NCI-H748 (cell line): ENCODE measurements around the gene TMCC3.
"Not testable (repeated sequence)": the region's sequence is repeated elsewhere in the genome, so short reads cannot be mapped to it uniquely, and the experiment has no call there.

Experiments used
- DNase-seq: peaks from one replicate; lab custom pipeline; 2025; ENCODE audit not compliant: unreplicated experiment; lab: John Stamatoyannopoulos, UW

Gene TMCC3

DNA sequence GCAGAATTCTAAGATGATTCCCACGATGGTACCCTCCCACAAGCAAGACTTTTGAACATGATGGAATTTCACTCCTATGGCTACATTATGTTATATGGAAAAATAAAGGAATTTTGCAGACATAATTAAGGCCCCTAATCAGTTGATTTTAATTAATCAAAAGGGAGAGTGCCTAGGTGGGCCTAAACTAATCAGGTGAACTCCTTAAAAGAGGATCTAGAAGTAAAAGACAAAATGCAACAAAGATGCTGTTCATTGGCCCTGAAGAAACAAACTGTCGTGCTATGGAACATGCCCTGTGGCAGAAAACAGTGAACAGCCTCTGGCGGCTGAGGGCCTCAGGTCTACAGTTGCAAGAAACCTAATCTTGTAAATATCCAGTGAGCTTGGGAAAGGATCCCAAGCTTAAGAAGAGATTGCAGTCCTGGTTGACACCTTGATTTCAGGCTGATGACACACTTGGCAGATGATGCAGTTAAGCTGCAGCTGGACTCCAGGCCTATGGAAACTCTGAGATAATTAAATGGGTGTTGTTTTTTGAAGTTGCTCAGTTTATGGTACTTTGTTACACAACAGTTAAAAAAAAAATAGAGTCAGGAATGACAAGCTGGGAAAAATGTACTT is 13.8 kb downstream of the TMCC3 start:
- no peak for DNase-seq

DNA sequence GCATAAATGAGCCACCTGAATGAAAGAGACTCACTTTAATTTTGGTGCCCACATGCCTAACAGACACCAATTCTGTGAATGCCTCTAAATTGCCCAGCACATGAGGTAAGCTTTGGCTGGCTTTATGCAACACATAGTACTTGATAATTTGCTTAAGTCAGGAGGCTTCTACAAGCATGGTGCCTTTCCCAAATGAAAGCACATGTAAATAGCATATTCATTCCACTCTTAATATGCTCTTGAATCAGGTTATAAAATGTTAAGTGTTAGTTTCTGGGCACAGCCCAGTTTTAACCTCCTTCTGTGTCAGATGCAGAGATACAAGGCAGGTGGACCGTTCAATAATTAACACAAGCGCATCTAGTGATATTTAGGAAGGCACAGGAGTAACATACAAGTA is 15.6 kb downstream of the TMCC3 start:
- DNase-seq = no peak

DNA sequence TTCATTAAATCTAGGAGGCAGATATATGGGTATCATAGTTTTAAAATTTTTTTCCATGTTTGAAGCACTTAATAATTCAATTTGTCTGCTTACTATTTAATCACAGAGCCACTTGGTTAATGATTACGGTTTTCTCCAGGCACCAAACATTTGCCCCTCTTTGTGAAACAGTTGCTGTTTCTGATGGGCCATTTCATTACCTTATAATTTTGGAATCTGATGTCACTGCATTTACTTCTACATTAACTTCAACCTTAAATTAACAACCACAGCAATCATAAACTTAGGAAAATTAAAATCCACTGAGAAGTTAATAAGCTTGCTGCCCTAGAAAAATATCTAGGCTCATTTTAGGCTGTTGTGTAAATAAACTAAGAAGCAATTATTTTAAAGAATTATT is 17.0 kb downstream of the TMCC3 start:
- DNase-seq = no peak

DNA sequence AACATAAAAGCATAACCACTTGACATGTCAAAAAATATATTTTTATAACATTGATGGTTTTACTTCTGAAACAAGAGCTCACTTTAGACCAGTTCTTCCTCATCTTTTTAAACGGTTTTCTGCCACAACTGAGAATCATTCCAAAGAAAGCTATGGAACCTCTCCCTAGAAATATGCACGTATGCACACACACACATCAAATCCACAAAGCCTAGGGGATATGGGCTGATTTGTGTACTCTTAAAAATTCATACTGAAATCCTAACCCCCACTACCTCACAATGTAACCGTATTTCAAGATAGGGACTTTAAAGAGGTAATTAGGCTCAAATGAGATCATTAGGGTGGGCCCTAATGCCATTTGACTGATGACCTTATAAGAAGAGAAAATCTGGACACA is 19.3 kb downstream of the TMCC3 start:
- DNase-seq = no peak

DNA sequence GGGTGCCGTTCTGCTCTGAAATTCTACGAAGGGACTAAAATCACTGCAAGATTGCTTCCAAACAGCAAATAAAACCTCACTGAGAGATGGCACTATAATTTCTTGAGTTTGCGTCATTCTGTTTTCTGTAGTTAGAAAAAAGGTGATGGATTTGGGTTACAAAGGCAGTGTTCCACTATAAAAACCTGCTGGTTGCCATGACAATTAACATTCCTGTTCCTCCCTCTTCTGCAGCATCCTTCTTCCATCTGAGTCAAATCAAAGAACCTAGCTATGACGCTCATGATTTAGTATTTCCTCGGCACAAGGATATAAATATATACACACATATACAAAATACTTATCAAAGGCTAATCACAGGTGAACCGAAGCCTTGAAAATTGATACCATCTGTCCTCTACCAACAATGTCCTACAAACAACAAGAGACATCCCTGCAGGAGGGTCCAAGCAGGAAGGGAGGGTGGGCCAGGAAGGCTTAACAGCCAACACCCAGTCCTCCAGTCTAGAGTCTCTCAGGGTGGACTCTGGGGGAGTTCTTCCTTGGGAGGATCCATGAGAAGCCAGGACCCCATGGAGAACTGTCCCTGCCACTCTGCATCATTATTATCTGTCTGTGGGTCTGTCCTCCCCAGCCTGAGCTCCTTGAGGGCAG is 21.4 kb downstream of the TMCC3 start:
- no peak for DNase-seq

DNA sequence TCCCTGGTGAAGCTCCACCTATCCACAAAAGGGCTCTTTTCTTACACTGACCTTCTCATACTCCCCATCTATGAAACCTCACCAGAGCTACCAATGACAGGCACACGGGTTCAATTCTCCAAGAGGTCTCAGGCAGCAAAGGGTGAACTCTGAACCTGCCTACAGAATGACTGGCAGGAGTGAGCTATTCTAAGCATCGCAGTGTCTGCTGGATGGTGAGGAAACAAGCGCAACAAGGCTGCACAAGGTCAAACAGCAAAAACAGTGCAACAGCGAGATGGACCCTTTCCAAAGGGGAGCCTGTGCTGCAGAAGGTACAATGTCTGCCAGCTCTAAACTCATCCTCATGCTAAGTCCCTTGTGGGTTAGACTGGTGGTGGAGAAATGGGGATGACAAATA is 22.0 kb downstream of the TMCC3 start:
- no peak for DNase-seq

DNA sequence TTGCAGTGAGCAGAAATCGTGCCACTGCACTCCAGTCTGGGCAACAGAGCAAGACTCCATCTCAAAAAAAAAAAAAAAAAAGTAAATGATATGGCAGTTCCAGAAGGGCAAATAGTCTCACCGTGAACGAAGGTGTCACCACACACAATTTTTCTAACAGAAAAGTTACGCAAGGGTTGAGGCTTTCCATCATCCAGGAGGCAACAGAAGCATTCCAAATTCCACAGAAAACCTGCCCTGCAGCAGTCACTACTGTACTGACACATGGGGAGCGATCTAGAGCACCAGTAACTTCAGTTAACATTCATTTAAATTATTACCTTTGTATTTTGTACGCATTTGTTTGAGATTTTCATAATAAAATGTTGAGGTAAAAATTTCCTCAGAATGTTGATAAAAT is 24.8 kb downstream of the TMCC3 start:
- DNase-seq = no peak

DNA sequence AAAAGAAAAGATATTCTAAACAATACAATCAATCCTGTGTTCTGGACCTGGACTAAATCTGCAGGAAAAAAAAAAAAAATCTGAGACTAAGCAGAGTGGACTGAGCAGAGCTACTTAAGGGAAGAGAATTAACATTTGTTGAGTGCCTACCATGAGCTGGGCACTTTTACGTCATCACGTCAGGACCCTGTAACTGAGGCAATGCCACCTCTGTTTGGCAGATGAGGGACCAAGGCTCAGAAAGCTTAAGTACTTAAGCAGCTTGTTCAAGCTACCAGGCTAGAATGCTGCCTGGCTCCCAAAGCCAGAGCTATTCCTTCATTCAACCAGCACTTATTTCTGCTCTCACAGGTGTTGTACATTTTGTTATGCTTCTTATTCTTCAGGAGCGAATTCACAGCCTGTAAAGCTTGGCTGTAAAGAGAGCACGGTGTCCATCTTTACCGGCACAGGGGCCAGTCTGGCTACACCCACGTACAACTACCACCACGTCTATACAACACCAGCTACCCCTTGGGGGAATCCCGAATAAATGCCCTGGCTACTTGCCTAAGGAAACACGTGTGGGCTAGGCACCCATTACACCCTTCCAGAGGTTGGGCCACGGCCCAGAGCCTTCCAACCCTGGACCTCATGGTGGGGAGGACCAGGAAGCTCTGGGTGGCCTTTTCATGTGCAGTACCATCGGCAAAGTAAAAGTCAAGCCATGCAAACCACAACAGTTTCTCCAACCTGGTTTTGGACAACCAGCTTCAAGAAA is 27.0 kb downstream of the TMCC3 start:
- no peak for DNase-seq

DNA sequence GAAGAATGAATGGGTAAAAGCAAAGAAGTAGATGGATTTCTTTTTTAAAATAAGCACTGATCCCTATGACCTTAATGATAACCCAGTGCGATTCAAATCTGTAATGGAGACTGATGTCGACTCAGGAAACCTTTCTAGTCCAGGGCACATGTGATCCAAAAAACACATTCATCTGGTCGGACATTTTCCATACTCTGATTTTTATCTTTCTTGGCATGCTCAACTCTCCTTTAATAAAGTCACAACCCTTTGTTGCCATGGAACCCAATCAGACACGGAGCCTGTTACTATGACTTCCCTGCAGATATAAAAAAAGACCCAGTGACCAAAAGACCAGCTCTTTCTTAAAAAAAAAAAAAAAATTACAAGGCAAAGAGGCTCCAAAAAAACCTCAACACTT is 27.9 kb downstream of the TMCC3 start:
- DNase-seq = peak; percentile 42

DNA sequence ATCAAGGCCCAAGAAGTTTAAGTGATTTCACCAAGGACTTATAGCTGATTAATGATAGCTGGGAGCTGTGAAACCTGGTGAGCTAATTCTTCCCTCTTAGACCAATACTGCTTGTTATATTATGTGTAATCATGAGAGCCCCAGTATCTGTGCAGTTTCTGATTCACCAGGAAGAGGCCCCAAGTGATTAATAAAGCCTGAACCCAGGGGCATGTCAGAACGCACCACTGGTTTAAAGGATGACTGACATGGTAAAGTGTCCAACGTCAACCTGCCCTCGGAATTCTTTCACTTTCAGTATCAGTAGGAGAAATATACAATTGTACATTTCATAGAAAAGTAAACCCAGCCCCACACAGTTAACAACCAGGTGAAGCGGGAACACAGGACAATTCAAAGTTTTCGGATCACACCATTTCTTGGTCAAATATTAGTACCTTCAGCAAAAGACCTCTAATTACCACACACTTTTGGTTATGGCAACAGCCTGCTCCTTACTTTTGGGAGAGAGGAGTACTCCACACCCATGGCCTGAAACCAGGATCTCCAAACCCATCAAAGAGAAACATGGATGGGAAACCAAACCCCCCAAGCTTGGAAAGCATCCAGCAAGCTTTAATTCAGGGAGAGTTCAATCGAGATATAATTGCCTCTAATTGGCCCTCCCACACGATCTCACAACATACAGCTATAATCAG is 28.5 kb downstream of the TMCC3 start:
- peak; percentile 40 for DNase-seq

DNA sequence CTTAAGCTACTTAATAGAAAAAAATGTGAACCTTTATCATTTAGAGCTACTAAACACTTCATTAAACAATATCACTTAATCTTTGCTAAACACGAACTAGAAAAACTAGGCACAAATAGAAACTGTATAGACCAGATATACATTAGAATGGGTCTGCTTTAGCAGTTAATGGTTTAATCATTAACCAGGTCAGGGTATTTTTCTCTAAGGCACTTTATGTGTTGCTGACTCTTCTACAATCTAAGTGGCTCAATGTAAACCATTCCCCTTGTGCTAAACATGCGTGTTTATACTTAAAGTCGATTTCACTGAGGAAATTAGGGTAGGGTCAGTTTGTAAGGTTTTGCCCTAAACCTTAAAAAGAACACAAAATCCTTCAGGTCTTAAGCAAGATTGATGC is 29.7 kb downstream of the TMCC3 start:
- no peak for DNase-seq

DNA sequence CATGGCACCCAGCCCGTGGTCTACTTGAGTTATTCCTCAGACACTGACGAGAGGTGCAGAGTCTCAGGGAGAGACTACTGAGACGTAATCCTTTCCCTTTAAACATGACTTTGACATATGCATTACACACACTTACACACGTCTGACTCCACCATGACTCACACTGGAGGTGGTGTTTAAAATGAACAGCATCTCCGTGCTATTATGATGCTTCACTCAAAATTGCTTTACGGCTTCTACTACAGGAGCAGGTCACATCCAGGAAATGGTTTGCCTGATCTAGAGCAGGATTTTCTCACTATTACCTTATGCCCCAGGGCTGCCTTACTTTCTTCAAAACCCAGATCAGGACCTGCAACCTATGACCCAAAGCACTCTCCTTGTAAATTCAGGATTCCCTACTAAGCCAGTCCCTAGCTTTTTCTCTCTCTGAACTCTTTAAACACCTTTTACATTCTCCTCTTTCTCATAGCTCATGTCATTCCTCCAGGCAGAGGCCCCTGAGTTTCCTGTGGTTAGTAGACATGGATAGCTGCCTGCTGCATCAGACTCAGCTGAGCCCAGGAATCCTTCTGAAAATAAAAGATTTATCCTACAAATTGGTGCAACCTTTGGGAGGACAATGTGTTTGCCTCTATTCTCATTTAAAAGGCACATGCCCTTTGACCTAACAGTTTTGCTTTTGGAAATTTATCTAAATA is 31.2 kb downstream of the TMCC3 start:
- no peak for DNase-seq

DNA sequence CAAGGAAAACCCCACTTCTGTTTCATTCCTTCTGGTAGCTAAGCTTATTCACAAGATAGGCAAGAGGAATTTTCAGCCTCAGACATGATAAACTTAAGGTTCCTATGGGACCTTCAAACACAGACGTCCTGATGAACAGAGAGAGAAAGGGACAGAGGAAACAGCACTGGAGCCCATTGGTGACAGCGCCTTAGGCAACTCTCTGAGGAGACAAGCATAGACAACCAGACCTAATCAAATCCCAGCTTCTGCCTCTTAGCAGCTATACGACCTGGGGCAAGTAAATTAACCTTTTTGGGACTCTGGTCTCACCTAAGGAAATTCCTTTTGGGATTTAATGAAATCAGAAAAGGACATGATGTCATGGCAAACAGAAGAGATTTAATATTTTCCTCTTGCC is 33.3 kb downstream of the TMCC3 start:
- no peak for DNase-seq

DNA sequence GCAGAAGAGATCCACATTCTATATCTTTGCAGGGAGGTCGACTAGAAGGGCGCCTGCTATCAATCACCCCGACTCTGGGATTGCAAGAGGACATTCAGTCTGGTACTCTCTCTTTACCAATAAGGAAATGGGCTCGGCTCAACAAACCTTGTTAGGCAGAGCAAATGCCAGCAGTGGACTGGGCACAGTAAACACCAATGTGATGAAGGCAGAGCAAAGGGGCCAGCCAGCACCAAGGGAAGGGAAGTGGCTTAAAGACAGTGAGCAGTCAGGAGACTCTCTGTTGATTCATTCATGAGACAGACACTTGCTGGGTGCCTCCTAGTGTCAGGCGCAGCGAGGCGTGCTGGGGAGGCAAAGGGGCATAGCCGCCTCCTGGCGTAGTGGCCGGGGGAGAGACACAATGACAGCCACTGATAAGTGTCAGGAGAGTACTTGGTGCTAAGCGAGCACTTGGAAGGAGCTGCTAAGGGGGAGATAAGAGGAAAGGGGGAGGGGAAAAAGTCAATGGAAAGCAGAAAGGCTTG is 34.1 kb downstream of the TMCC3 start:
- no peak for DNase-seq

DNA sequence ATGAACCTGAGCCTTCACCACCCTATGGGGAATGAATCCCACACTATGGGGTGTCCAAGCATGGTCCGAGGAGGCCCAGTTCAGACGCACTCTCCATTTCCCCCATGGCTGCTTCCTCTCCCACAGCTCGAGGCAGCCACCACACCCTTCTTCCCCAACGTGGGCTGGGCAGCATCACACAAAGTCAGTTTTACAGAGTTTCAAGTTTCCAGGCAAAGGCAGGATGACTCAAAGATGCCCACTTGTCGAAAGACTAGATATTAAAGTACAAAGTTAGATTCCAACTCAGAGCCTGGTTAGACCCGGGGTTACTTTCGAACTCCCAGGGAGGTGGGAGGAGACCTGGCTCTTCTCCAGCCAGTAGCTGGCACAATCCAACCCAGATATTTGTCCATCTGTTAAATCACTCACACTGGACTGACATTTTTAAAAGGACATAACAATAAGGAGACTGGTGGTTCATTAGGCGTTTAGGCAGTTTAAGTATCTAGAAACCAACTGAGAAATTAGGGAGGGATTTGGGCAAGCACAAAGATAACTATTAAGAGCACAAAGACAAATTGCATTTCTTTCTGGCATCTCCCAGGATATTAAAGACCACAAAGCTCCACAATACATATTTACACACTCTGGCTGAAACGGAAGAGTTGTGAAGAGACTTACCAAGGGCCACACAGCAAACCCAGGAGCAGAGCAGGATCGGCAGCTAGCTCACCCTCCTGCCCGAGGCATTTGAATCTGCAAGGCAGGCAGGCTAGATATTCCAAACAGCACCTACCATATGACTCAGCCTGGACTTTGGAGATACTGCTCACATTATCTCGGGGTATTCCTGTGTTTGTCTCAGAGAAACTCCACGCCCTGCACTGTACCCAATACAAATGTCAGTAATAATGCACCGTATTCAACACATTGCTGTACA is 34.8 kb downstream of the TMCC3 start:
- DNase-seq = peak; percentile 34

DNA sequence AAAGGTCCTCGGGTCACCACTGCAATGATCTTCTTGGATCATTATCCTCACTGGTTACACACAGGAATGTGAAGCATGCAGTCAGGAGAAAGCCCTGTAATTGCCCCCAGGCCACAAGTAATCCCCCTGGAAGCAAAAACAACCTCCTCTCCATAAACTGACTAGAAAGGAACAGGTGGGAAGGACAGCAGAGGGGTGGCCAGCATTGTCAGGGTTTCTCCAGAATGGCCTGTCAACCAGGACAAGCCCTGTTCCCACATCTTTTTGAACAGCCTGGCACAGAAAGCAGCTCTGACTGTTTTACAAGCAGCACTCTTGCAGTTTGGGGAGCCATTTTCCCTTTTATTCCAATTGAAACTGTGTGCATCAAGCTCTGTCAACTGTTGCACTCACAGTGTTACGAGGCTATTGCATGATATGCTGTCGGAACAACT is 36.1 kb downstream of the TMCC3 start:
- no peak for DNase-seq

DNA sequence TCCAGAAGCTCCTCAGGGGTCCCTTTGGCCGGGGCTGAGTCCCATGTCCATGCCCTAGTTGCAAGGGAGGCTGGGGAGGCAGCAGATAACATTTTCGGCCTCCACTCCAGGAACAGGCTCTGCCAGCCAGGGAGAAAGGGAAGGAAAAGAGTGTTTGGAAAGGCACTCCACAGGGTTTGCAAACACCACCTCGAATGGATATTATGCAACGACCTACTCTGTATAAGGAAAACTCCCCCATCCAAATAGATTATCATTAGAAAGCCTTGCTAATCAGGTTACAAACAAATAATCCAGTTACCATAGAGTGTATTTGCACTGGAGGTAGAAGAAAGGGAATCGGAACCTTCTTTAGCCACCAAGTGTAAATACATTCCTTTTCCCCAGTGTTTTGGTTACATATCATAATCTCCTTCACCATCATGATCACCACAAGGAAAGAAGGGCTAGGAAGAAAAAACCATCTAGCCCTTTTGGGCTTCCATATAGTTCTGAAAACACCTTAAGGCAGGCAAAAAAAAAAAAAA is 40.4 kb downstream of the TMCC3 start:
- no peak for DNase-seq

DNA sequence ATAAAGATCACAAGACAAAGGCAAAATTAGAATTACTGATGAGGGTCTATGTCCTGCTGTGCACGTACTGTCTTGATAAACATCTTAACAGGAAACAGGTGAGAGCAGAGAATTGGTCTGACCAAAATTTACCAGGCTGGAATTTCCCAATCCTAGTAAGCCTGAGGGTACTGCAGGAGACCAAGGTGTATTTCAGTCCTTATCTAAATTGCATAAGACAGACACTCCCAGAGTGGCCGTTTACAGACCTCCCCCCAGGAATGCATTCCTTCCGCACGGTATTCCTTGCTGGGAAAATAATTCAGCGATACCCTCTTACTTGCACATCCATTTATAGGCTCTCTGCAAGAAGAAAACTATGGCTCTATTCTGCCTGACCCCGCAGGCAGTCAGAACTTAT is 43.5 kb downstream of the TMCC3 start:
- DNase-seq = not testable (repeated sequence)

DNA sequence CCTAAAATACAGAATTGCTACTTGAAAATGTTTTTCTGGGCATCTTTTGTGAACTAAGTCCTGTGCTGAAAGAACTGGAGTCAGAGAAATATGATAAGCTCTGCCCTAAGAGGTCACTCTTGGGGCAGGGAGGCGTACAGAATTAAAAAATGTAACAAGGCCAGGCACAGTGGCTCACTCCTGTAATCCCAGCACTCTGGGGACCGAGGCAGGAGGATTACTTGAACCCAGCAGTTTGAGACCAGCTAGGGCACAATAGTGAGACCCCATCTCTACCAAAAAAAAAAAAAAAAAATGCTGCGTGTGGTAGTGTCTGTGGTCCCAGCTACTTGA is 46.0 kb downstream of the TMCC3 start:
- no peak for DNase-seq
